ENCODE measurements around the gene TNXB.

DNA sequence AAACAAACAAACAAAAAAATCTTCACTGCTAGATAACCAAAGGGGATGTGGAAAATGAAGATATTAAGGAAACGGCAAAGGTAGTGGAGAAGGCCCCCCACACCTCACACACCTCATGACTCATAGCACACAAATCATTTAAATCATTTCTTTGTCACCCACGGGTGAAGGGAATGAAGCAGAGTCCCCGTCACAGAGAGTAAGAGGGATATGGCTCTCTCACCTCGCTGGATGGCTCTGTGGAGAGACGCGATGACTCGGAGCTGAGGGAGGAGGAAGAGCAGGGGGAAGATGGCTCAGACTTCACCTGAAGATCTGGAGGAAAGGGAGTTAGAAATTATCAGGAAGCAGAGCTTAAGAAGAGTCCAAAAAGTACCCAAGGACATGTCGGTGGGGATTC is 17.7 kb upstream of the TNXB start:
- TF ChIP-seq, protein P1, sequence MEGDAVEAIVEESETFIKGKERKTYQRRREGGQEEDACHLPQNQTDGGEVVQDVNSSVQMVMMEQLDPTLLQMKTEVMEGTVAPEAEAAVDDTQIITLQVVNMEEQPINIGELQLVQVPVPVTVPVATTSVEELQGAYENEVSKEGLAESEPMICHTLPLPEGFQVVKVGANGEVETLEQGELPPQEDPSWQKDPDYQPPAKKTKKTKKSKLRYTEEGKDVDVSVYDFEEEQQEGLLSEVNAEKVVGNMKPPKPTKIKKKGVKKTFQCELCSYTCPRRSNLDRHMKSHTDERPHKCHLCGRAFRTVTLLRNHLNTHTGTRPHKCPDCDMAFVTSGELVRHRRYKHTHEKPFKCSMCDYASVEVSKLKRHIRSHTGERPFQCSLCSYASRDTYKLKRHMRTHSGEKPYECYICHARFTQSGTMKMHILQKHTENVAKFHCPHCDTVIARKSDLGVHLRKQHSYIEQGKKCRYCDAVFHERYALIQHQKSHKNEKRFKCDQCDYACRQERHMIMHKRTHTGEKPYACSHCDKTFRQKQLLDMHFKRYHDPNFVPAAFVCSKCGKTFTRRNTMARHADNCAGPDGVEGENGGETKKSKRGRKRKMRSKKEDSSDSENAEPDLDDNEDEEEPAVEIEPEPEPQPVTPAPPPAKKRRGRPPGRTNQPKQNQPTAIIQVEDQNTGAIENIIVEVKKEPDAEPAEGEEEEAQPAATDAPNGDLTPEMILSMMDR (IDR thresholded peaks at IDR 0.05): no peak
- no peak for TF ChIP-seq POLR2A (IDR thresholded peaks at IDR 0.05)
